ENCODE results near the gene CPPED1. TPM values are rescaled to one million over a fixed set of nuclear protein-coding genes. Genes with fewer than 3 reads are reported as not detected.

Gene CPPED1
- total RNA-seq, 1 donor from 2014 or later, result 9.7 TPM

- Histone ChIP-seq H4K20me1 (ENCODE audit: low read depth) (no peaks in the 10 kb centered on the region), H3K27ac (no peak overlapping the region), H3K27me3 (no peaks in the 10 kb centered on the region), H3K9me3 (ENCODE audit: low read depth) (no peaks in the 10 kb centered on the region), H3K36me3 (no peaks in the 10 kb centered on the region), H3K4me1 (peaks cover under 1% of the 10 kb centered on the region), H2AFZ (replicated peaks) (no peak overlapping the region), H3F3A (ENCODE audit: low read depth) (no peaks in the 10 kb centered on the region), H3K4me2 (no peak overlapping the region), H3K79me2 (ENCODE audit: low read depth) (no peaks in the 10 kb centered on the region), H3K4me3 (no peak overlapping the region), H3K9ac (no peak overlapping the region)
- peaks cover 28% of the 10 kb centered on the region for H3K4me1 Mint-ChIP-seq
- no peak for DNase-seq (ENCODE audit: low spot score)
- H3K4me3 Mint-ChIP-seq, result no peak overlapping the region
- H3K36me3 Mint-ChIP-seq, result no peaks in the 10 kb centered on the region
- TF ChIP-seq EZH2 (IDR thresholded peaks at IDR 0.05) (no peak), EZH2phosphoT487 (IDR thresholded peaks at IDR 0.05) (no peak)
- TF ChIP-seq, protein P1, sequence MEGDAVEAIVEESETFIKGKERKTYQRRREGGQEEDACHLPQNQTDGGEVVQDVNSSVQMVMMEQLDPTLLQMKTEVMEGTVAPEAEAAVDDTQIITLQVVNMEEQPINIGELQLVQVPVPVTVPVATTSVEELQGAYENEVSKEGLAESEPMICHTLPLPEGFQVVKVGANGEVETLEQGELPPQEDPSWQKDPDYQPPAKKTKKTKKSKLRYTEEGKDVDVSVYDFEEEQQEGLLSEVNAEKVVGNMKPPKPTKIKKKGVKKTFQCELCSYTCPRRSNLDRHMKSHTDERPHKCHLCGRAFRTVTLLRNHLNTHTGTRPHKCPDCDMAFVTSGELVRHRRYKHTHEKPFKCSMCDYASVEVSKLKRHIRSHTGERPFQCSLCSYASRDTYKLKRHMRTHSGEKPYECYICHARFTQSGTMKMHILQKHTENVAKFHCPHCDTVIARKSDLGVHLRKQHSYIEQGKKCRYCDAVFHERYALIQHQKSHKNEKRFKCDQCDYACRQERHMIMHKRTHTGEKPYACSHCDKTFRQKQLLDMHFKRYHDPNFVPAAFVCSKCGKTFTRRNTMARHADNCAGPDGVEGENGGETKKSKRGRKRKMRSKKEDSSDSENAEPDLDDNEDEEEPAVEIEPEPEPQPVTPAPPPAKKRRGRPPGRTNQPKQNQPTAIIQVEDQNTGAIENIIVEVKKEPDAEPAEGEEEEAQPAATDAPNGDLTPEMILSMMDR (IDR thresholded peaks at IDR 0.05), result no peak
- no peak overlapping the region for H3K27ac Mint-ChIP-seq
- peaks cover 7% of the 10 kb centered on the region for H3K27me3 Mint-ChIP-seq (ENCODE audit: insufficient read depth, low read depth)
- H3K9me3 Mint-ChIP-seq, result no peaks in the 10 kb centered on the region
Observed at GRCh38 chr16:12757546-12757945, 46.1 kb downstream of the CPPED1 start.

- no peak overlapping the region for H3K9ac ChIP-seq
- no peak overlapping the region for H2AFZ ChIP-seq (replicated peaks)
- no peak overlapping the region for H3K27ac ChIP-seq
- Mint-ChIP-seq H3K4me3 (no peak overlapping the region), H3K36me3 (no peaks in the 10 kb centered on the region), H3K27ac (no peak overlapping the region), H3K4me1 (peaks cover 36% of the 10 kb centered on the region), H3K27me3 (ENCODE audit: insufficient read depth, low read depth) (peaks cover 7% of the 10 kb centered on the region), H3K9me3 (no peaks in the 10 kb centered on the region)
- no peaks in the 10 kb centered on the region for H3K27me3 ChIP-seq
- H3K4me1 ChIP-seq, result peaks cover 7% of the 10 kb centered on the region
- TF ChIP-seq EZH2phosphoT487 (IDR thresholded peaks at IDR 0.05) (no peak), EZH2 (IDR thresholded peaks at IDR 0.05) (no peak)
- TF ChIP-seq, protein P1 (IDR thresholded peaks at IDR 0.05), result no peak
- no peaks in the 10 kb centered on the region for H3K36me3 ChIP-seq
- H3K4me3 ChIP-seq, result no peak overlapping the region
- H3F3A ChIP-seq (ENCODE audit: low read depth), result no peaks in the 10 kb centered on the region
- no peaks in the 10 kb centered on the region for H3K9me3 ChIP-seq (ENCODE audit: low read depth)
- DNase-seq (ENCODE audit: low spot score), result no peak
- no peaks in the 10 kb centered on the region for H3K79me2 ChIP-seq (ENCODE audit: low read depth)
- no peak overlapping the region for H3K4me2 ChIP-seq
- H4K20me1 ChIP-seq (ENCODE audit: low read depth), result no peaks in the 10 kb centered on the region
Observed at GRCh38 chr16:12754824-12755543, 48.7 kb downstream of the CPPED1 start.

DNA sequence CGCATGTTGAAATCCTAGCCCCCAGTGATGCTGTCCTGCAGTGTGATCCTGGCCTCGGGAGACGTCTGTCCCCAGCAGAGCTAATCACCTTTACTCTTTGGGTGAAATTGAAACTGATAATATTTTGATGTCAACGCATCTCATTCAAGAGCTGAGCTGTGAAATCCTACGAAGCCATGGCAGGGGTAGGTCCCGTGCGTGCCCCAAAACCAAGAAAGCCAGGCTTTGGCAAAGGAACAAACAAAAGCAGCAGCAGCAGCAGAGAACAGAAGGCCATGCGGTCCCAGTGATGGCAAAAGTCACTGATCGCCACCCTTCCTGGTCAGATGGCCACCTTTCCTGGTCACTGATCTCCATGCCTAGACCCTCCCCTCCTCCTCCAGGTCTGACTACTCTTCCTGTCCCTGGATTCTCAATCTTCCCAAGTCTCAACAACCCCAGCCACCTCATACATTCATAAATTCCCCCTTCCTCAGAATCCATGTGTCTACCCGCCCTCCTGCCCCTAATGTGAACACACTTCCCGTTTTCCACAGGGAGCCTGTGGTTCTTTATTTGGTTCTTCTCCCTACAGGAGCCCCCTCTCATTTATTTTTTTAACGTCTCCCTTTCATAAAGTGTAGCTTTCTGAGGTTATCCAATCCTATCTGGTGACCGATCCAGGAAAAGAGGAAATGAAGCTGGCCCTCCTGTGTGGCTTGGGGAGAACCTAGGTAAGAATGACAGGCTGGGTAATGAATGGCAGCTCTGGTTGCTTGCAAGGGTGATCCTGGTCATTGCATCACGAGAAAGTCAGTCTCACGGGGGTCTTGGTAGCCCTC, 50.3 kb downstream of the CPPED1 start:
- Histone ChIP-seq H3K9ac (no peak overlapping the region), H3K4me1 (peaks cover 7% of the 10 kb centered on the region), H2AFZ (replicated peaks) (no peak overlapping the region), H3K9me3 (ENCODE audit: low read depth) (no peaks in the 10 kb centered on the region), H3K79me2 (ENCODE audit: low read depth) (no peaks in the 10 kb centered on the region), H3K4me3 (no peak overlapping the region), H4K20me1 (ENCODE audit: low read depth) (no peaks in the 10 kb centered on the region), H3K27me3 (no peaks in the 10 kb centered on the region), H3K4me2 (no peak overlapping the region), H3K27ac (no peak overlapping the region), H3F3A (ENCODE audit: low read depth) (no peaks in the 10 kb centered on the region), H3K36me3 (no peaks in the 10 kb centered on the region)
- Mint-ChIP-seq H3K4me1 (peaks cover 33% of the 10 kb centered on the region), H3K27ac (no peak overlapping the region), H3K4me3 (no peak overlapping the region), H3K27me3 (ENCODE audit: insufficient read depth, low read depth) (peaks cover 6% of the 10 kb centered on the region), H3K9me3 (no peaks in the 10 kb centered on the region), H3K36me3 (no peaks in the 10 kb centered on the region)
- no peak for TF ChIP-seq EZH2phosphoT487 (IDR thresholded peaks at IDR 0.05)
- TF ChIP-seq, protein P1 (IDR thresholded peaks at IDR 0.05), result no peak
- no peak for TF ChIP-seq EZH2 (IDR thresholded peaks at IDR 0.05)
- DNase-seq (ENCODE audit: low spot score), result no peak
